Skin of body (tissue), 2 donors: ENCODE data around the gene SH3RF3. TPM values are rescaled to one million over a fixed set of nuclear protein-coding genes. Genes with fewer than 3 reads are reported as not detected.

ENCODE experiments used
- DNase-seq: peaks from one replicate; lab custom pipeline; 2025; lab: John Stamatoyannopoulos, UW
- total RNA-seq: library from RNA; depleted of rRNA; stranded (reverse); fragments of >200 nt; gene quantifications from one replicate; pipeline ENCODE4 v1.2.3, GENCODE V29; 2014

SH3RF3 gene
- total RNA-seq, 1 donor from 2014 or later: 3.8 TPM

DNA sequence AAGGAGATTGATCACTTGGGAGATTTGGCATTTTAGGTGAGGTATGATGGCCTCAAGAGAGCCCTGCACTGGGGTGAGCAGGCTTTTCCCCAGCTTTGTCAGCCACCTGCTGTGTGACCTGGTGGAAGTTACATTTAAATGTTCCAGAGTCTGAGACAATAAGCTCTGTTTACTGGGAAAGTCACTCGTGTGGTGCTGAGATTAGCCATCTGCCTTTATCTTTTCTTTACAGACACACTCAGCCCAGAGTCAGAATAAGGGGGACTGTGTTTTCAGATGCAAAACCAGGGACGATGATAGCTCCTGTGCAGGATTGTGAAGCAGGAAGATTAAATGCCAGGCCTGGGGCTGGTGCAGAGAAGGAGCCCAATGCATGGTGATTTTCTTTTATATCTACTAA is 47.9 kb downstream of the SH3RF3 start:
- DNase-seq: no peak

DNA sequence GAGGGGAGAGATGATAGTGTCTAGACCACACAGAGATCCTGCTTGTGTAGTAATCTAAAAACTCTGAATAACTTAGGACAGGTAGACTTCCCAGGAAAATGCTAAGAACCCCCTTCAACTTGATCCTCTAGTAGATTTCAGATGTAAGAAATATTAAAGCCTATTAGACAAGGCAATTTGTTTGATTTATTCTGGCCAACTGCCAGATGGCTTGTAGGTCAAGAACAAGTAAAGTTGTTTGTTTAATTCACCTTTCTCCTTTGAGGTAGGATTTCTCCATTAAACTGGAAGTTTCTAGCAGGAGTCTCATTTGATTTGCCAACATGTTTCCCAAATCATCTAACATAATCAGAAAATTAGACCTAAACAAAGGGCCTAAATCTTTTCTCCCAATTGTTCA is 48.6 kb downstream of the SH3RF3 start:
- DNase-seq: no peak

DNA sequence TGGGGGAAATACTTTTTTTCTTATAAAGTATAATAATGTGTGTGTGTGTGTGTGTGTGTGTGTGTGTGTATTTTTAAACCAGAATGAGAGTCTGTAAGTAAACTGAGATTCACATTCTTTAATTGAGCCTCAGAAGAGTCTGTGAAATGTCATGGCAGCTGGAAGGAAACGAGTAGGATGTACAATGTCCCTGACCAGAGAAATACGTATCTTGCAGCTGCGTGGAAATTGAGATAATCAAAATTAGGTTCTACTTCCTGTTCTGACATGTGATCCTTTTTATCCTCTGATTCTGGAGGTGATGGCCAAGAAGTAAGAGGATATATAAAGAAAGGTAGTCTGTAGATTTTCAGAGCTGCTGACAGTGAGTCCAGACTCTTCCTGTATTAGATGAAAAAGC is 50.0 kb downstream of the SH3RF3 start:
- no peak for DNase-seq

DNA sequence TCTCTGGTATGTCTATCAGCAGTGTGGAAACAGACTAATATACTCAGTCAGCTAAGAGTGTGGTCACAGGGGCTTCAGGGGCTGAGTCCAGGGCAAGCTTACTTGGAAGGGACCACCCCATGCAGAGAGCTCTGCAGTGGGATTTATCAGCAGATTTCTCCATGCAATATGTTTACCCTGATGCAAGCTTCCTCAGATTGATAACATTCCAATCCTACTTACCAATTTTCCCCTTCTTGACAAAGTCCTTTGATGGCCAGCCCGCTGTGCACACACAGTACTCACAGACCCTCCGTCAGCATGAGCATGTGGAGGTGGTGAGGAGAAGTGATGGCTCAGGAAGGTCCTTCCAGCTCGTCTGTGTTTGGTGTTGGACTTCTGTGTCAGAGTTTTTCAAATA is 51.8 kb downstream of the SH3RF3 start:
- no peak for DNase-seq

DNA sequence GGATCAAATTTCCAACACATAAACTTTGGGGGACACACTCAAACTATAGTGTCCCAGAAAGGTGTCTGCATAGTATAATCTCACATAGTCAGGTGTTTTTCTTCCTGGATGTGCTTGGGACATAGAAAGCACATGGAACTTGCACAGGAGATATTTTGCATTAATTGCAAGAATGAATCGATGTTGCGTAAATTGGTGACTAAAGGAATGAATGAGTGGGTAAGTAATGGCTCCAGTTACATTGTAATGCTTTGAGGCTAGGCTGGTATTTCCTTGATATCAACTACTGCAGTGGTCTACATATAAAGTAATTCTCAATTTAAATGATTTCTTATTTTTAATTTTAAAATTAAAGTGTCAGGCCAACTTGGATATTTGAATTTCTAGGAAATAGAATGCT is 53.4 kb downstream of the SH3RF3 start:
- DNase-seq: no peak

DNA sequence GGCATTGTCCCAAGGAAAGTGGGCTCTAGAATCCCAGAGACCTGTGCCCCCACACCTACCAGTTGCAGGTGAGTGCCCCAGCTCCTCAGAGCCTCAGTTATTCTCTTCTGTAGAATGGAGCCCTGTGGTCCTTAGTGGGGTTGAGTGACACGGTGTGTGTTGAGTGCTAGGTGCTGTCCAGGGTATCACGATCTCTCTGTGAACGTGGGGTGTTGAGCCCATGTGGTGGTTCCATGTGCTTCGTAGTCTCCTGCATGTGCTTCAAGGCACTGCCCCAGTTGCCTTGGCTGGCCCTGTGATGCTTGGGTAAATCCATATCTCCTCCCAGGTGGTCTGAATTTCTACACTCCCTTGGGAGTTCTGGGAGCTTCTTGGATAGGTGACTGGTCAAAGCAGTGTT is 54.9 kb downstream of the SH3RF3 start:
- no peak for DNase-seq

DNA sequence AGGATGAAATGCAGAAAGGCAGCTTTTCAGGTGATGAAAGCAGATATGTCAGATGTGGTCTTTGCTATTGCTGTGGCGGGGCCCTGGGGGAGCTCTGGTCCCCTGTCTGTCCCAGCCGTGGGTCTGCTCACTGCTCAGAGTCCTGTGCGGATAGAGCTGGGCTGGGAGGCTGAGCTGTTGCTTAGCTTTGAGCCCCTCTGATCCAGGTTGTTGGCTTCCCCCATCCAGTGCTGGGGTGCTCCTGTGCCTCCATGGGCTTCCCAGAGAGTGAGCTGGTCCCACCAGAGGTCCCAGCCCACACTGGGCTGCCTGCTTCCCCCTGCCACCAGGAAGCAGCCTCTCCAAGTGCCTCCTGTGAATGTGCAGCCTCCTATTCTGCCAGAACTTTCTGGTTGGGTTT is 55.4 kb downstream of the SH3RF3 start:
- no peak for DNase-seq

DNA sequence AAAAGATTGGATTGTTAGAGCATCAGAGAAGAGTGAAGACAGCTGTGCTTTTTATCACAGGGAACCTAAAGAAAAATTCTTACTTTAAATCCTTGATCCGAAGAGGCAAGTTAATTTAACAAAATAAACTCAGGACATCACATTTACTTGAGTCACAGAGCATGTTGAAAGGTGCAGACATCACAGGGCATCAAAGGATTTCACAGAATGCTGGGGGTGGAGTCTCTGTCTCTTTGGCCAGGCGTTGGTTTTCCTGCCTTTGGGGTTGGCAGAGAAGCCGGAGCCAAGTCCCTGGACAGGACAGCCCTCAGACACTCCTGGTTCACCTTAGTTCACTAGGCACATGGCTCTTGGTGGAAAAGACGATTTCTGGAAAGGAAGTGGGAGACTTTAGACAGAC is 56.3 kb downstream of the SH3RF3 start:
- DNase-seq: no peak

DNA sequence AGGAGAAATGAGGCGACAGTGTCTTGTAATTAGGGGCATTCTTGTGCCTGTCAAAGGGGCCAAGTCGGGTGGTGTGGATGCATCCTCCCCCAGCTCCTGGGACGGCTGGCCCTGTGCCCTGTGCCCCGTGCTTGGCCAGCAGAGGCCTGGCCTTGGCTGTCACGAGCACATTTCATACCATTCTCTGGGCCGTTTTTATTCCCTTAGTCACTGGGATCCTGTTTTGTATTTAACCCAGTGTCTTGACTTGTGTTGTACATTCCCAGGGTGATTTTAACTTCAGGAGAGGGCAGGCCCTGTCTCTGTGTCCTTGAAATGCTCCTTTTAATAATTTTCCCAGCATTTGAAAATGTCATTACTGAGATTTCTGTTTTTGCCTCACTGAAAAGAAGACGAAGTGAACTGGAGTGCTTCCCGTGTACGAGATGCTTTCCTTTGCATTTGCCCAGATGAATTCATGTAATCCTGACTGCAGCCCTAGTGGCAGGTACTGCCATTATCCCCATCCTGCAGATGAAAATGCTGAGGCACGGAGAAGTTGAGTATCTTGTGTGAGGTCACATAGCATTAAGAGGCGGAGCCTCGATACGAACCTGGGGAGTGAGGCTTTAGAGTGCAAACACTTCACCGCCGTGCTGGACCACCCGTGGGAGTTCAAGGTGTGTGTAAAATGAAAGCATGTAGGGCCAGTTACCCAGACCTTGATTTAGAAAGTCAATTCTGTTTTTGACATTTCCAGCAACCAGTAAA is 57.0 kb downstream of the SH3RF3 start:
- DNase-seq: no peak

DNA sequence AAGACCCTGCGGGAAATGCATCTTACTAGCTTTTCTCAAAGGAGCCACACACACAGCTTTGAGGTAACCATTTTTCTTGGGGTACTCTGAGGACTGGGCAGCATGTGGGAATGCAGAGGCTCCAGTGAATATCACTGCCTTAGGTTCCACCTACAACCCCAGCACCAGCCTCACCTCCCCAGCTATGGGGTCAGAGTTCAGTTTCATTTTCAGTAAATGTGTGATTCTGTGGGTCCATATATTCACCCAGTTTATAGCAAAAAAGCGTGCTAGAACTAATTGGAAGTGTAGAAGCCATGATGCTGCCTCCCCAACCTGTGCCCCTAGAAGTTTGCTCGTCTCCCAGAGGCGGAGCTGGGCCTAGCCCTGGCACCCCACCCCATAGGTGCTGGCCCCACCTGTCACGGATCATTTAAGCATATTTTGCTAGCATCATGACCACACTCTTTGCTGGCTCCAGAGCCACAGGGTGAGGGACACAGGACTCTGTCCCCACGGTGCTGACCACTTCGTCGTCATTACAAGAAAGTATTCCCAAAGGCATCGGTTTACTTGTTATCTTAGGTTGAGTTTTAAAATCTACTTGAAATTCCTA is 57.7 kb downstream of the SH3RF3 start:
- DNase-seq: no peak

DNA sequence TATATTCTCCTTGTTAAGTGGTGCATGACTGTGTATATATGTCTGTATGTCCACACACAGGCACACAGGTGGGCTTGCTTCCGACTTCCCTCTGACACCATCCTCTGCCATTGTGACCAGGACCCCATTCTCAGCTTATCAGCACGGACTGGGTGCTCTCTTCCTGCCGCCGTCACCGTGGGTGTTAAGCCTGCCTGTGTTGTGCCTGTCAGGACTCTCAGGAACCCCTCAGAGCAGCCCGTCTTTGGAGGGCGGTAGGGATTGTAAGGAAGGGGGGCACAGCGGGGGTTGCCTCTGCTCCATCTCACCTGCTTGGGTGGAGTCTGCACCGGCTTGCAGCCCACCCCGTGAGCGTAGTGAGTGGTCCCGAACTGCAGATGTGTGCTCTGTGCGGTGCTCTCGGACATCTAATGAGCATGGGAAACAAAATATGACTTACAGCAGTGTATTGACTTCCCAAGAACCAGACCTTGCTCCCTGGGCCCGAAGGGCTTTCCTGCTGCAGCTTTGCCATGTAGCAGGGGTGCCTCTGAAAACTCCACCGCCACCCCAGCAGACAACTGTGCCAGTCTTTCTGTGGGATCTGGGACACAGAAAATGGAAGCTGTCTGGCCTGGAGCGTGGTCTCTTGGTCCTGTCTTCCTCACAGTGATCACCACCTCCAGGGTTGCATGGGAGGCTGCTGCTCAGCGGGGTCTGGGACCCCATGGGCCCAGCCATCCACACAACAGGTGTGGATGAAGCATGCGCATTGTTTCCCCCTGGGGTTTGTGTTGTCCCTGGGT is 58.9 kb downstream of the SH3RF3 start:
- DNase-seq: no peak

DNA sequence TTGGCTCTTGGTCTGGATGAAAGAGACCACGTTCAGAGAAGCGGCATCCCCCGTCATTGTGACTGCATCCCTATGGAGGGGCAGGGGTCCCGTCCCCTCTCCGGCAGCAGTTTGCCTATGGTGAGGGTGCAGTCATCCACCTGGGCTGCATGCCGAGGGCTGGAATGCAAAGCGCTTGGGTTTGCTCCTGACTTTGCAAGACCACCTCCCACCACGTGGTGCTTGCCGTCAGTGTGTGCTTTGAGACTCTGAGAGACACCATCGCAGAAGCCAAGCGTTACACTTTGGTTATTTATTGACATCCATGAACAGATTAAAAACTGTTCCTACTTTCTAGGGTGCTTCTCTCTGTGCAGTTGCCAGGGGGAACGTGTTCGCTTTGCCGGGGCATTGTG is 59.5 kb downstream of the SH3RF3 start:
- no peak for DNase-seq

DNA sequence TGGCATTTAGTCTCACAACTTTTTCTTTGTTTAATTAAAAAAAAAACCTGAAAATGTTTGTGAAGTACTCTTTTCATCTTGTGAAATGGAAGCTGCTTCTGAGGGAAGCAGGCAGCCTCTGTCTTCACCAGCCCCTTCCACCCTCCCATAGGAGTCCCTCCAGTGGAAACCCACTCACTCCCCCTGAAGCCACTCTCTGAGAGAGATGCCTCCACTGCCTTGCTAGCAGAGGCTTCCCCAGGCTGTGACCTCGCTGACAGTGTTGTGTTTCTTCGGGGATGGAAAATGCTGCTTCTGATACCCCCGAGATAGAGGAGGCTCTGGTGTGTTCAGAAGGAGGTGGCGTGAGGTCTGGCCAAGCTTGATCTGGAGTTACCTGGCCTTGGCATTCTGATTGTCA is 59.9 kb downstream of the SH3RF3 start:
- no peak for DNase-seq

DNA sequence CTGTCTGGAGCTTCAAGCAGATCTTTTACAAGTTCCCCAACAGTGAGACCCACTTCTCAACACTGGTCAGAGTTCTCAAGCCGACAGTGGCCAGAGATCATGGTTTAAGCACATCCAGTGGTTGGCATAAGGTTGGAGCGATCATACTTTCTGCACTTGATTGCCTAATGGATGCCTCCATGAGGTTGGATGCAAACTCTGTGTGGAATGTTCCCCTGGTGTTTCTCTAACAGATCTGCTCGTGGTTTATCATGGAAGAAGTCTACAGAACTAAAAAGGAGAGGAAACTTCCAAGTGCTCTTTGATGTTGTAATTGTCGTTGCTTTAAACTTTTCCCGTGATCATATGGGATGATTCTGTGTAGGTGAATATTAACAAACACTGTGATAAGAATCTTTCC is 60.7 kb downstream of the SH3RF3 start:
- DNase-seq: no peak

DNA sequence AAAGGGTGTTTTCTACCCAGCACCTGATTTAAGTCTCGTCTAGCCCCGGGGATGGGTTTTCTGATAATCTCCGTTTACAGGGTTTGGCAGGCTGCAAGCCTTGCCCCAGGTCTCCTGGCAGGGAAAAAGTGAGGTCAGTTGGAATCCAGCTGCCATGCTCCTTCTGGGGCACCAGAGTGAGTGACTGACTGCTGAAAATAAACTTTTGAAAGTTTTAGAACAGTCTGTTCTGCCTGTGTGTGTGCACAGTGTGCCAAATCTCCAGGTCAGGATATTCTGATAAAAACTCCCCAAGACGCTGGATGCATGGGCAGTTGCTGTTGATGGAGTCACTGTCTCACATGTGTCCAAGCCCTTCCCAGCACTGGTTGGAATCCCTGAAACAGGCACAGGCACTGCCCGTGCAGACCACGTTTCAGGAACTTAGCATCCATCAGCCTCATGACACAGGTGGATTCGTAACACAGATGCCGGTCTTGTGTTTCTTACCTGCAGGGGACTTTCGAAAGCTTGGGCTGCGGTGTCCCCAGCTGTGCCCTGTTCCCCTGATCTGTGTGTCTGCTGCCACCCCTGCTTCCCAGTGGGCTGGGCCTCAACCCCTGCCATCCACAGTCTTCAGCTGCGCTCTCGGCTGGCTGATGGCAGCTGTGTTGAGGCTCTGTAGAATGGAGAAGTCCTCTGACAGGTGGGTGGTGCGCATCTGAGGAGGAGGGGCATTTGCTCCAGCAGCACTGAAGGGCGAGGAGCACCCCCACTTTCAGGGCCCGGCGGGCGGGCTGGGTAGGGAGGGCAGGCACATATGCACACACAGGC is 65.0 kb downstream of the SH3RF3 start:
- no peak for DNase-seq

DNA sequence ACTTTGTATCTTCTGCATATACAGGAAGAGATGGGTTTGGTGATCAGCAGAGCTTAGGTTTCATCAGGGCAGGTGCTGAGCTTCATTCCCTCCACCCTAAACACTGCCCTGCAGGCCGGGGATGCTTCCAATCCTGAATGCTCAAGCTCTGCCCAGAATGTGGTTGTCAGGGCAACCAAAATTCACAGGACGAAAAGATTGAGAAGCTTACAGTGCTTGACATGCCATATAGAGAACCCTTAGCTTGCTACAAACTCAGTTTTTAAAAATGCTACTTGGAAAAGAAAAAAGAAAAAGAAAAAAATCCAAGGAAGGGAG is 65.6 kb downstream of the SH3RF3 start:
- DNase-seq: no peak

DNA sequence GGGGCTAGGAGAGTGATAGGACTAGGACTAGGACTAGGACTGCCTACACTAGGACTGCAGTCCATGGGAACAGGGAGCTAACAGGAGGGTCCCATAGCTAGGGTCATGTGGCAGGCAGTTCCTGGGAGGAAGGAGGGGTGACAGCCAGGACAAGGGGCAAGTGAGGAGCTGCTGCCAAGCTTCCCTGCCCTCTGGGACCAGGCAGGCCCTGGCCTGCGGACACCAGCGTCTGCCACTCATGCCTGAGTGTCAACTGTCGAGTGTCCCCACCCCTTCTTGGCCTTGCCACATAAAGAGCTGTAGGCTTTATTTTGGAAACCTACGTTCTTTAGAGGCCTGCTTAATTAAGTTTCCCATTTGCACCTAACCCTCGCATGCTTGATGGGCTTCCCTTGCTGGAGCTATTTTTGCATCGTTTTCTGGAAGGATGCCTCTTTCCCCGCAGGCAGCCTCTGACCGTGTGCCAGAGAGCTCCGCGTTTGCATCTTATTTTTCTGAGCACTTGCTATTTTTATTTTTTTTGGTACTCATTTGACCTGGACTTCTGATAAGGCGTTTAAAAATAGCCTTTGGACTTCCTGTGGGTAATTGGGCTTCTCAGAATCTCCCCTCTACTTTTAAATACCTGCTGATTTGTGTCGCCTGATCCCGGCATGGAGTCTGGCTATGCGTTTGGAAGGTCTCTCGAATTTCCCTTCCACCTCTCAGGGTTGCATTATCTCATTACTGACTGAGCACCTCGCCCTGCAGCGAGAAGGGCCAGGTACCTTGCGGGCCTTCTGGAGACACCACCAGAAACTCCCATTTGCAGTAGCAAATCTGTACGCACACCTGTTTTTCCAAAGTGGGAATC is 66.4 kb downstream of the SH3RF3 start:
- no peak for DNase-seq

DNA sequence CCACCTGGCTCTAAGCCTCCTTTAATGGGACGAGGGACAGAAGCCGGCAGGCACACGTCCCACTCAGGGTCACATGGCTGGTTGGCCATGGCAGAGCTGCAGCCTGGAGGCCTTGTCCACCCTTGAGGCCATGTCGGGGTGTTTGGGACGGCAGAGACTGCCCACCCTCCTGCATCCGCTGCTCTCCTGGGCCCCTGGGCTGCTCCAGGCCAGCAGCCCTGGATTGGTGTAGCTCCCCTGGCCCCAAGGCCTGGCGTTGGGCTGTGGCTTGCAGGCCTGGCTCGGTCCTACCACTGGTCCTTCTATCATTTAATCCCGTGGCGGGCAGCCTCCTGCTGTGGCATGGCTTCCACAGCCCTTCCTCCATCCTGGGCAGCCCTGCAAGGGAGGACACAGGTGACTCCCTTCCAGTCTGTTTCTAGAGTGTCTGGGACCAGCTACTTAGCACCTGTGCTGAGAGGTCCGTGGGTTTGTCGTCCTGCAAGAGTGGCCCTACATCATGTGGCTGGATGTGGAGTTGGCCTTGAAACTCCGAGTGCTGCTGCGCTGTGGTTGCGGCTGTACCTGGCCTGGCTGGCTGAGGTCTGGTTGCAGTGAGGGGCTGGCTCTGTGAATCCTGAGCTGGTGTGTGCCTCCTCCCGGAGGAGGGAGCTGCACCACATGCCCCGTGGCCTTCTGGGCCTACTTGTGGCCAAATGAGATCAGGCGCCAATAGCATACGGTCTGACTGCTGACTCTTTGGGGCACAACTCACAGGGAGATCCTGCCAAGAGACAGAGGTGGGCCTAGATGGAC is 67.3 kb downstream of the SH3RF3 start:
- no peak for DNase-seq

DNA sequence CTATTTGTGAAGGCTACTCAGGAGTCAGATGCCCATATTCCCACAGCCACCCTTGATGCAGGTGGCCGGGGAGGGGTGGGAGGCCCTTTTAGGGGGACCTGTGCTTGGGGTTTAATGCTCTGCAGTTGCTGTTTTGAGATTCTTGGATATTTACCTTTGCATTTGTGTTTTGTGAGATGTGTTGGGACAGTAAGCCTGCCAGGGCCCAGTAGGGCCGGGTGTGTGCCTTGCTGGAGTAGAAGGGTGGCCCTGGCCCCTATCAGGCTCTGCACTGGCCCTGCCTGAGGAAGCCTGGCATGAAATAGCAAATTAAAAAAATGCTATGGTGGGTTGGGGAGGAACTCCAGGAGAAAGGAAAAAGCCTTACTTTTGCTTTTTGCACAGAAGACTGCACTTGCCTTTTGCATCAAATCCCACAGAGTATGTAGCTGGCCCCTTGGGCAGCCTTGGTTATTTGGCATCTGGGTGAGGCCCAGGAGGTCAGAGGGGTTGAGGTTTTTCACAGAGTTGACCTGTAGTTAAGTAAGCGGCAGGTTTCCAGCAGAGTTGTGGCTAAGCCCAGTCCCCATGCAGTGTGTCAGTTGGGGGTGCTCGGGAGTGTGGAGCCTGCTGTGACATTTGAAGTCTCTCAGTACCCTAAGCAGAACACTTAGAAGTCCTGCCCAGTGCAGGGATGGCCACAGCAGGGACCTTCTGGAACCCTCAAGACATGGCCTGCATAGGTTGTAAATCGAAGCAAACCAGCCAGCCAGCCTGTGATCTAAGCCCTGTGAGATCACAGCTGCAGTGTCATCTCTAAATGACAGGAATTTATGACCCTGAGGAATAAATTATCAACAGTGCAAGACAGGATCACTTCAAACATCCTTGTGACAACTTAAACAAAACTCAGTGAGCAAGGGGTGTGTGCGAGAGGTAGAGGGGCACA is 68.8 kb downstream of the SH3RF3 start:
- DNase-seq: no peak
